Mesothelial cell of epicardium (in vitro differentiated cells): ENCODE results near the gene PFKP. TPM values are rescaled to one million over a fixed set of nuclear protein-coding genes. Genes with fewer than 3 reads are reported as not detected.

Source experiments
- DNase-seq, 2 experiments: peaks; one replicate each; pipeline ENCODE4 v3.0.0; 2021; ENCODE audit warnings: low spot score in 2 of 2; ENCODE audit not compliant: unreplicated experiment in 2 of 2
- H3K27ac Mint-ChIP-seq: 2 replicates; pipeline ENCODE4 v1.8.0; 2021; ENCODE audit warnings: mixed read lengths
- H3K27me3 Mint-ChIP-seq: 2 replicates; pipeline ENCODE4 v1.8.0; 2021; ENCODE audit warnings: low read depth, mixed read lengths
- H3K36me3 Mint-ChIP-seq: 2 replicates; pipeline ENCODE4 v1.8.0; 2021; ENCODE audit warnings: mixed read lengths
- H3K4me1 Mint-ChIP-seq: 2 replicates; pipeline ENCODE4 v1.8.0; 2021; ENCODE audit warnings: mixed read lengths
- H3K4me3 Mint-ChIP-seq: 2 replicates; pipeline ENCODE4 v1.8.0; 2021; ENCODE audit warnings: mild to moderate bottlenecking, moderate library complexity, mixed read lengths
- H3K9me3 Mint-ChIP-seq: 2 replicates; pipeline ENCODE4 v1.8.0; 2021; ENCODE audit warnings: mixed read lengths
- total RNA-seq: library from RNA; stranded (reverse); gene quantifications from 3 replicates; pipeline ENCODE4 v1.2.1, GENCODE V29; 2021
- TF ChIP-seq, protein P1 (sequence below): fragments of 200-600 bp; sonication (generic); IDR thresholded peaks from one replicate; pipeline ENCODE4 v1.5.0; 2021; ENCODE audit warnings: antibody characterized with exemption; ENCODE audit not compliant: unreplicated experiment

The PFKP gene
- total RNA-seq, 1 donor from 2014 or later: 35.3 TPM

DNA sequence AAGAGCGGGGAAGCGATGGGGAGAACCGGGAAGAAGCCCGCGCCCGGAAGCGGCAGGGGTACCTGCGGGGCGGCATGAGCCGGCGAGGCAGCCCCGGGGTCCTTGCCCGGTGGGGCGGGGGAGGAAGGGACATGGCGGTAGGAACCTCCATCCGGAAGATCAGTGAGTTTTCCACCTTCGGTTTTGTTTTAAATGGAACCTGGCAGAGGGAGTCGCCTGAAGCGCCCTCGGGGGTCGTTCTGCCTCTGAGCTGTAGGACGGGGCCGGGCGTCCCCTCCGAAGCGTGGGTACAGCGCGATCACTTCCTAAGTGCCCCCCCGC is 471 bp downstream of the PFKP start:
- Mint-ChIP-seq H3K9me3 (no peaks in the 10 kb centered on the region), H3K27ac (no peak overlapping the region), H3K36me3 (peaks cover 3% of the 10 kb centered on the region), H3K27me3 (peaks cover 28% of the 10 kb centered on the region), H3K4me1 (peaks cover 14% of the 10 kb centered on the region), H3K4me3 (peak overlapping the region; percentile 87)
- no peak for DNase-seq
- TF ChIP-seq, protein P1, sequence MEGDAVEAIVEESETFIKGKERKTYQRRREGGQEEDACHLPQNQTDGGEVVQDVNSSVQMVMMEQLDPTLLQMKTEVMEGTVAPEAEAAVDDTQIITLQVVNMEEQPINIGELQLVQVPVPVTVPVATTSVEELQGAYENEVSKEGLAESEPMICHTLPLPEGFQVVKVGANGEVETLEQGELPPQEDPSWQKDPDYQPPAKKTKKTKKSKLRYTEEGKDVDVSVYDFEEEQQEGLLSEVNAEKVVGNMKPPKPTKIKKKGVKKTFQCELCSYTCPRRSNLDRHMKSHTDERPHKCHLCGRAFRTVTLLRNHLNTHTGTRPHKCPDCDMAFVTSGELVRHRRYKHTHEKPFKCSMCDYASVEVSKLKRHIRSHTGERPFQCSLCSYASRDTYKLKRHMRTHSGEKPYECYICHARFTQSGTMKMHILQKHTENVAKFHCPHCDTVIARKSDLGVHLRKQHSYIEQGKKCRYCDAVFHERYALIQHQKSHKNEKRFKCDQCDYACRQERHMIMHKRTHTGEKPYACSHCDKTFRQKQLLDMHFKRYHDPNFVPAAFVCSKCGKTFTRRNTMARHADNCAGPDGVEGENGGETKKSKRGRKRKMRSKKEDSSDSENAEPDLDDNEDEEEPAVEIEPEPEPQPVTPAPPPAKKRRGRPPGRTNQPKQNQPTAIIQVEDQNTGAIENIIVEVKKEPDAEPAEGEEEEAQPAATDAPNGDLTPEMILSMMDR: no peak

DNA sequence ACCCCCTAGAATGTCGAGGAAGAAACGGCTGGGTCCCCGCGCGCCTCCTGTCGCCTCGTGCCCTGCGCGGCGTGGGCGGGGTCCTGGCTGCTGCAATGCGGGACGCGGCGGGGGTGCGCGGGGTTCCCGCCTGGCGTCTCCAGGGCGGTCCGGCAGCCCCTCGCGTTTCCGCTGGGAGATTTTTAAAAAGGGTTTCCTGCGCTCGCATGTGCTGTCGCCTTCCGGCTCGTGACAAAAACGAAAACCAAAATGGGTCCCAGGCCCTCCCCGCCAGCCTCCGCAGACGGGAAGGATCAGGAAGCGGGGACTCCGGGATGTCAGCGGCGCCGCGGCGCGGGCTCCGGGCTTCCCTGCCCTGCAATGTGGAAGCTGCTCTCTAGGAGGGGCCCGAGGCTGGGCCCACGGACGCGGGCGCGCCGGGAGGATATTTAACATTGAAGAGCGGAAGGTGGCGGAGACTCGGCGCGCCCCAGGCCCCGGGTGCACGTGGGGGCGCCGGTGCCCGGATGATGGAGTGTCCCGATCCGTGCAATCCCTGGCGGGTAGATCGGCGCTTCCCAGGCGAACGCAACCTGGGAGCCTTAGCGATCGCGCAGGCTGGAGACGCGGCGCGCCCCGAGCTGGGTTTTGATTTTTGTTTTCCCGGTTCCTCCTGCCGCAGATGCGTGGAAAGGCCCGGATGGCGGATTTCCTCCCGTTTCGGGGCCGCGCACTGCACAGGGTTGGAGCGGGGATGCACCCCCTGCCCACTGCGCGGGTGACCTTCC is 1.0 kb downstream of the PFKP start:
- H3K27me3 Mint-ChIP-seq: peaks cover 28% of the 10 kb centered on the region
- peak in 1 of 2 experiments; percentile 65 for DNase-seq

DNA sequence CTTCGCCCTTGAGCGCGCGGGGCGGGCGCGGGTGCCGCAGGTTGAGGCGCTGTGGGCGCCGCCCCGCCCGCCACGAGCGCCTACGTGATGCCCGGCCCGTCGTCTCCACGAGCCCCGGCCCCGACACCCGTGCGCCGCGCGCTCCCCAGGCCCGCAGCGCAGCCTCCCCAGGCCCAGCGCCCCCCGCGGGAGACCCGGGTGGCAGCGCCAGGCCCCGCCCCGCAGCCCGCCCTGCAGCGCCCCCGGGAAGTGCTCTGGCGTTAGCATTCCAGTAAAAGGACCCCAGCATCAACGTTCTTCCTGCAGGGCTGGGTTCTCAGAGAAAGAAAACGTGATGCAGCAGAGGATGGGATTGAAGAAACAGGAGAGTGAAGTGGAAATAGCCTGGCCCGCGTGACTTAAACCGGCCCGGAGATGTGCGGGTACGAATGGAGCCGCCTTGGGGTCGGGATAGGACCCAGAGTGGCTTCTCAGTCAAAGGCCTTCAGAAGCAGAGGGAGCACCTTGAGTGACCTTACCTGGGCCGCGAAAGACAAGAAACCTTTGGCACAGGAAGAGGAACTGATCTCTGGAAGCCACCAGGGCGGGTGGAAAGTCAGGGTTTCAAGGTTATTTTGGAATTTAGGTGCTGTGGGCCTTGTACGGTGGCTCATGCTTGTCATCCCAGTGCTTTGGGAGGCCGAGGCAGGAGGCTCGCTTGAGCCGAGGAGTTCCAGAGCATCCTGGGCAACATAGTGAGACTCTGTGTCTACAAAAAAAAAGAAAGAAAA is 1.8 kb downstream of the PFKP start:
- peaks cover 22% of the 10 kb centered on the region for H3K4me1 Mint-ChIP-seq

More for the DNA sequence above, 1.0 kb downstream of the PFKP start:
- H3K4me1 Mint-ChIP-seq: peaks cover 14% of the 10 kb centered on the region
- TF ChIP-seq, protein P1: no peak
- H3K4me3 Mint-ChIP-seq: peak overlapping the region; percentile 87
- H3K27ac Mint-ChIP-seq: peak overlapping the region; percentile 79
- peaks cover 3% of the 10 kb centered on the region for H3K36me3 Mint-ChIP-seq
- no peaks in the 10 kb centered on the region for H3K9me3 Mint-ChIP-seq

DNA sequence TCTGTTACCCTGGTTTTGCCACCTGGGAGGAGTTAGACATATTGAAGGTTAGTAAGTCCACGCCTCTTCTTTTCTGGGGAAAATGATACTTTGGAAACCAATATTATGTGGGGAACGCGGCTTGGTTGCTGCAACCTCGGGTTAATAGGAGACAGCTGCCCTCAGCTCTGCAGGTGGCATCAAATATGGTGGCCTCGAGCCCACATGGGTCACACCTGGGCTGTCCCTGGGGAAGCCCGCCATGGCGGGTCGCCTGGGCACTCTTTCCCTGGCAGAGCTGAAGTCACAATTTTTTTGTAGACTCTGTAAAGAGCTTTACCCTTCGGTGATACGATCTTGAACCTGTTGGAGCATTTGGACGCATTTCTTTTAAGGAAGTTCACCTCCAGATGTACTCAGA is 2.5 kb downstream of the PFKP start:
- H3K27ac Mint-ChIP-seq: no peak overlapping the region
- peak overlapping the region; percentile 73 for H3K4me3 Mint-ChIP-seq
- H3K27me3 Mint-ChIP-seq: peaks cover 21% of the 10 kb centered on the region
- H3K9me3 Mint-ChIP-seq: no peaks in the 10 kb centered on the region
- TF ChIP-seq, protein P1: no peak
- no peak for DNase-seq
- peaks cover 29% of the 10 kb centered on the region for H3K4me1 Mint-ChIP-seq
- H3K36me3 Mint-ChIP-seq: peaks cover 3% of the 10 kb centered on the region

More for the DNA sequence above, 1.8 kb downstream of the PFKP start:
- peak overlapping the region; percentile 87 for H3K4me3 Mint-ChIP-seq
- peaks cover 25% of the 10 kb centered on the region for H3K27me3 Mint-ChIP-seq
- peak in 1 of 2 experiments; percentile 57 for DNase-seq
- peaks cover 3% of the 10 kb centered on the region for H3K36me3 Mint-ChIP-seq
- TF ChIP-seq, protein P1: no peak
- H3K9me3 Mint-ChIP-seq: no peaks in the 10 kb centered on the region
- H3K27ac Mint-ChIP-seq: peak overlapping the region; percentile 61

DNA sequence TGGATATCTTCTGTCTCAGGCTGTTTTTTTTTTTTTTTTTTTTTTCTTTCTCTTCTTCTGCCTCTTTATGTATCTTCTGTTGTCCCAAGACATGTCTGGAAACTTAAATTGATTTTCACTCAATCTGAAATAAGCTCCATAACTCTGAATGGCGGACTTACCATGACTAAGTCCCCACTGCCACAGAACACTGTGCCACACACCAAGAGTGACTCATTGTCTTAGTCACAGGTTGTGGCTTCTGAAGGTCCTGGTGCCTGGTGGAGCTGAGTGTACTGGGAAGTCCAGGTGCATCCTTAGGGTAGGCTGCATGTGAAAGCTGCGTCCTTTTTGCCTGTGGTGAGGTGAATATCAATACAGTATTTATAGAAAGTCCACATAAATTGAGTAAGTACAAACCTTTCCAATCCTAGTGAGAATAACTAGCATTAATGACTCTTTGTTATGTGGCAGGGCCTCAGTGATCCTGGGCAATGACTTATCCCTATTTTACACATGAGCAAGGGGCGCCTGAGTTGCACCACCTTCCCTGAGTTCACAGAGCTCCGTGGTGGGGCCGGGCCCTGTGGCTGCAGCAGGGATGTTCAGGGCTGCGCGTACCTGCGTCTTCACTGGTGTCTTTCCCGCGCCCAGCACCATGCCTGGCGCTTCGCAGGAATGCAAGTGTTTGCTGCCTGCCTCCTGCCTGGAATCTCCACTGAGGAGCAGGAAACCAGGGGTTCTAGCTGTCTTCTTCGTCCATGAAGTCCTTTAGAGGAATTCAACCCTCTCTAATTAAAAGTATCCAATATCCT is 4.3 kb downstream of the PFKP start:
- no peak for DNase-seq
- H3K9me3 Mint-ChIP-seq: no peaks in the 10 kb centered on the region
- peaks cover 33% of the 10 kb centered on the region for H3K4me1 Mint-ChIP-seq
- no peak overlapping the region for H3K4me3 Mint-ChIP-seq
- peaks cover 3% of the 10 kb centered on the region for H3K36me3 Mint-ChIP-seq
- H3K27me3 Mint-ChIP-seq: peaks cover 5% of the 10 kb centered on the region
- H3K27ac Mint-ChIP-seq: no peak overlapping the region
- TF ChIP-seq, protein P1: no peak
